T-helper 17 cell (primary cell): ENCODE measurements around the gene NPW. TPM values are rescaled to one million over a fixed set of nuclear protein-coding genes. Genes with fewer than 3 reads are reported as not detected.

Source experiments
- ATAC-seq: fragments of 150-1000 bp; cut with Tn5 transposase; 2 replicates; pipeline ENCODE4 v1.10.0; 2021; ENCODE audit warnings: mild to moderate bottlenecking, moderate library complexity
- DNase-seq, 3 donors: peaks; one replicate each; pipeline versions ENCODE4 v3.0.0 to v3.0.0-alpha.2; 2020 to 2021
- H3K9me3 ChIP-seq: one replicate; pipeline ENCODE4 v1.7.0; 2013; ENCODE audit warnings: low read length, mild to moderate bottlenecking; ENCODE audit not compliant: control insufficient read depth, poor library complexity, severe bottlenecking
- H3K27ac Mint-ChIP-seq: one replicate; pipeline ENCODE4 v1.8.0; 2022; ENCODE audit warnings: mild to moderate bottlenecking, moderate library complexity, mixed read lengths
- H3K27me3 Mint-ChIP-seq: one replicate; pipeline ENCODE4 v1.8.0; 2022; ENCODE audit warnings: mixed read lengths
- H3K36me3 Mint-ChIP-seq: one replicate; pipeline ENCODE4 v1.8.0; 2022; ENCODE audit warnings: low read depth, mixed read lengths
- H3K4me1 Mint-ChIP-seq: one replicate; pipeline ENCODE4 v1.8.0; 2022; ENCODE audit warnings: mild to moderate bottlenecking, mixed read lengths
- H3K4me3 Mint-ChIP-seq: one replicate; pipeline ENCODE4 v1.8.0; 2022; ENCODE audit warnings: mild to moderate bottlenecking, moderate library complexity, mixed read lengths
- total RNA-seq, 4 donors: library from RNA in 2 of 4; stranded (reverse) in 2 of 4; gene quantifications; one replicate each; pipeline ENCODE4 v1.2.3 and lab custom pipeline; 2022 to 2026

The NPW gene
- total RNA-seq (1 to 10 TPM in 1 of 2 donors, not detected in 1; 2.0 TPM), total RNA-seq (lab: John Stamatoyannopoulos, UW) (0.46 to 1.7 reads per million in 2 donors)

DNA sequence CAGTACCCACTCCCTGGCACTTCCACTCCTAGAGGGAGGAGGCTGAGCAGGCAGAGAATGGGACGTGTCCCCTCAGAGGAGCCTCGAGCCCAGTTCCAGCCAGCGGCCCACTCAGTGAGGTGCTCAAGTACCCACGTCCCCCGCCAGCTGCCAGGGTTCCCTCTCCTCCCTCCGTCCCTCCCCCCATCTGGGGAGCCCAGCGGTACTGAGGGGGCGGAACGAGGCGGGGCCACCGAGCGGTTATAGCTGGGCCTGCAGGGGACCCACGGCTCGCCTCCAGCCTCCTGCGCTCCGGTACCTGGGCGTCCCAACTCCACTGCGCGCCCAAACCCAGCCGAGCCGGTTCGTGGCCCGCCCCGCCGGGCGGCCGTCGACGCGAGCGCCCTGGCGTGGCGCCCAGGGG lies at the start of gene NPW:
Gene NPW, plus strand, starts transcription at position 268 of the 403 bp plus-strand sequence.
- DNase-seq = no peak
- Mint-ChIP-seq H3K4me1 (peaks cover 7% of the 10 kb centered on the region), H3K4me3 (peak within 1 kb of the TSS; percentile 39), H3K36me3 (peaks cover 2% of the 10 kb centered on the region), H3K27ac (no peak within 1 kb of the TSS), H3K27me3 (peaks cover 21% of the 10 kb centered on the region)
- no peak for ATAC-seq
- H3K9me3 ChIP-seq = no peaks in the 10 kb centered on the region

DNA sequence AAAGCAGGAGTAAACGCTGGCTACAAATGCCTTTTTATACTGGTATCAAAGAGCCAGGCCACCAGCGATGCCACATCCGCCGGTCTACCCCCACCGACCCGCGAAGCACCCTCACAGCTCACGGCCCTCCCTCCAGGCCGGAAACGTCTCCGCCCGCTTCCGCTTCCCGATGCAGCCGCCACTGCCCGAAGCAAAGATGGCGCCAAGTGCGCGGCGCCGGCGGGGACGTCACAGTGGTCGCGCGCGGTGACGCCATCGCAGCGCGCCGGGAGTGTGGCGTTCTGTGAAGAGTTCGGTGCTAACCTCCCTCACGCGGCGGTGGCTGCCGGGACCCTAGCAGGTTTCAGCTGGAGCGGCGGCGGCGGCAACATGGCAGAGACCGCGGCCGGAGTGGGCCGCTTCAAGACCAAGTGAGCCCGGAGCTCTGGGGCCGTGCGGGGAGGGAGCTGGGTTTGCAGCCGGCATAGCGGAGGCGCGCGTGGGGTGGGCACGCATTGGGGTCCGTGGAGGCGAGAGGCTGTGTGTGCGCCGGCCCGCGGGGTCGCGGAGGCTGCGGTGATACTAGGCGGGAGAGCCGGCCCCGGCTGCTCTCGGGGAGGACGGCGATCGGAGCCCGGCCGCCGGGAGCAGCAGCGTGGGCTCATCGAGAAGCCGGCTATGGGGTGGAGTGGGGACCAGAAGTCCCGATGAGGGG lies 47.6 kb upstream of the NPW start, which contains the start of gene TBL3:
Gene TBL3, plus strand, starts transcription at position 258 of the 694 bp plus-strand sequence. Its CDS starts 112 bp downstream, at position 370.
- Mint-ChIP-seq H3K27ac (peak within 1 kb of the TSS; percentile 97), H3K27me3 (no peaks in the 10 kb centered on the region), H3K36me3 (peaks cover 8% of the 10 kb centered on the region), H3K4me3 (peak within 1 kb of the TSS; percentile 98), H3K4me1 (peaks cover 28% of the 10 kb centered on the region)
- H3K9me3 ChIP-seq = no peaks in the 10 kb centered on the region
- DNase-seq (peak; percentile 94 to 97 (median 94)), ATAC-seq (peak; percentile 96)

DNA sequence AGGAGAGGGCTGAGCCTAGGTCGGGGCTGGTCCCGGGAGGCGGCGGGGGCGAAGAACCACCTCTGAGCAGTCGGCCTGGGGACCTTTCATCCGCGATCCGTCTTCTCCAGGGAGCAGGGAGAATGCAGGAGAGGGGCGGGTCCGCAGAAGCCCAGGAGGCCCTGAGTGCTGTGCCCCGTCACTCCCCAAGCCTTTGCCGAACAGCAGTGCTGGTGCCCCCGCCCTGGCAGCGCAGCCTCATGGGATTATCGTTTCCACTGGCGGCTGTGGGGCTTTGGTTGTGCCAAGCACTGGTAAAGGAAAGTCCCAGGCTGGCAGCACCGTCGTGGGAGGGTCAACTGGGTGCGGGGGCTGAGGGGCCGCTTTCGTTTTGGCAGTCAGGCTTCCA lies 47.1 kb upstream of the NPW start:
- no peak for ATAC-seq
- peak overlapping the region; percentile 97 for H3K27ac Mint-ChIP-seq
- DNase-seq = no peak

DNA sequence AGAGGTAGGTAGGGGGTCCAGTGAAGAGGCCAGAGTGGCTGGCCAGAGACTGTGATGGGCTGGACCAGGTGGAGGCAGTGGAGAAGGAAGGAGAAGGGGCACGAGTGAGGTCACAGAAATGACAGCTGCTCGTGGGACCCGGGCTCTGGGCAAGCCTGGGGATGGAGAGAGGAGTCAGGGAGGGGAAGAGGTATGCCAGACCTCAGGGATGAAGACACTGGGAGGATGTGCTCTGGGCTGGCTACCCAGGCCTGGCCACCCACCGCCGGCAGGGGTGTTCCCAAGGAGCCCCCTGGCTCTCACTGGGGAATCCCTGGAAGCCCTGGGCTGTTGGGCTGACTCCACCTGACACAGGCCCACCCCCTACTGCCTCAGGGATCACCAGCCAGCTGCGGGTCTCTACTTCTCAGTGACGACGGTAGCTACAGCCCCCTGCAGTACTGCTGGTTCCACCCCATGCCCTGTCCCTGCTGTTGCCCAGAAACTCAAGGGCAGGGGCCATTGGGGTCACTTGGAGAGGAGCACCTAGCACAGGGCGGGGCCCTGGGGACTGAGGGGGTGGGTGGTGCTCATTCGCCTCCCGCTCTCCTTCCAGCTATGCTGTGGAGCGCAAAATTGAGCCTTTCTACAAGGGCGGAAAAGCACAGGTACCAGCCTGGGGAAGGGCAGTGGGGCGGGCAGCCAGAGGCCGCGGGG lies 46.0 kb upstream of the NPW start:
- Mint-ChIP-seq H3K36me3 (peaks cover 8% of the 10 kb centered on the region), H3K27me3 (no peaks in the 10 kb centered on the region), H3K27ac (no peak overlapping the region), H3K4me3 (no peak overlapping the region), H3K4me1 (peaks cover 24% of the 10 kb centered on the region)
- no peaks in the 10 kb centered on the region for H3K9me3 ChIP-seq
- no peak for ATAC-seq
- DNase-seq = no peak

More for the DNA sequence above, 47.1 kb upstream of the NPW start:
- Mint-ChIP-seq H3K27me3 (no peaks in the 10 kb centered on the region), H3K4me1 (peaks cover 25% of the 10 kb centered on the region), H3K4me3 (peak overlapping the region; percentile 98), H3K36me3 (peaks cover 8% of the 10 kb centered on the region)
- H3K9me3 ChIP-seq = no peaks in the 10 kb centered on the region

DNA sequence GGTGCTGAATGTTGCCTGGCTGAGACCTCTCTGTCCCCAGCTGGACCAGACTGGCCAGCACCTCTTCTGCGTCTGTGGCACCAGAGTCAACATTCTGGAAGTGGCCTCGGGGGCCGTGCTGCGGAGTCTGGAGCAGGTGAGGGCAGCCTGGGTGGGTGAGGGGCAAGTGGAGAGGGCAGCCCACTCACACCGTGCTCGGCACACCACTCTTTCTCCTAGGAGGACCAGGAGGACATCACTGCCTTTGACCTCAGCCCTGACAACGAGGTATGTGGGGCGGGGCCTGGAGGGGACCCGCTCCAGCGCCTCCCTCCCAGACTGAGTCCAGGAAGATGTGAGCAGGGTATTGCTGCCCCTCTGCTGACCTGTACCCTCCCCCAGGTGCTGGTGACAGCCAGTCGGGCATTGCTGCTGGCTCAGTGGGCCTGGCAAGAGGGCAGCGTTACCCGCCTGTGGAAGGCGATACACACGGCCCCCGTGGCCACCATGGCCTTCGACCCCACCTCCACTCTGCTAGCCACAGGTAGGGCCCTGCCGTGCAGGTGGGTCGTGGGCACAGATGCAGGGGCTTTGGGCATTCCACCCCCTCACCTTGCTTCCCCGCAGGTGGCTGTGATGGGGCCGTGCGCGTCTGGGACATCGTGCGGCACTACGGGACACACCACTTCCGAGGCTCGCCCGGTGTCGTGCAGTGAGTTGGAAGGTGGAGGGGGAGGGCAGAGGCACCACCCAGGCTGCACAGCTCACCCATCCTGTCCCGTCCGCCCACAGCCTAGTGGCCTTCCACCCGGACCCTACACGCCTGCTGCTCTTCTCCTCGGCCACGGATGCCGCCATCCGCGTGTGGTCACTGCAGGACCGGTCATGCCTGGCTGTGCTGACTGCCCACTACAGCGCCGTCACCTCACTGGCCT lies 45.2 kb upstream of the NPW start:
- ATAC-seq = no peak

DNA sequence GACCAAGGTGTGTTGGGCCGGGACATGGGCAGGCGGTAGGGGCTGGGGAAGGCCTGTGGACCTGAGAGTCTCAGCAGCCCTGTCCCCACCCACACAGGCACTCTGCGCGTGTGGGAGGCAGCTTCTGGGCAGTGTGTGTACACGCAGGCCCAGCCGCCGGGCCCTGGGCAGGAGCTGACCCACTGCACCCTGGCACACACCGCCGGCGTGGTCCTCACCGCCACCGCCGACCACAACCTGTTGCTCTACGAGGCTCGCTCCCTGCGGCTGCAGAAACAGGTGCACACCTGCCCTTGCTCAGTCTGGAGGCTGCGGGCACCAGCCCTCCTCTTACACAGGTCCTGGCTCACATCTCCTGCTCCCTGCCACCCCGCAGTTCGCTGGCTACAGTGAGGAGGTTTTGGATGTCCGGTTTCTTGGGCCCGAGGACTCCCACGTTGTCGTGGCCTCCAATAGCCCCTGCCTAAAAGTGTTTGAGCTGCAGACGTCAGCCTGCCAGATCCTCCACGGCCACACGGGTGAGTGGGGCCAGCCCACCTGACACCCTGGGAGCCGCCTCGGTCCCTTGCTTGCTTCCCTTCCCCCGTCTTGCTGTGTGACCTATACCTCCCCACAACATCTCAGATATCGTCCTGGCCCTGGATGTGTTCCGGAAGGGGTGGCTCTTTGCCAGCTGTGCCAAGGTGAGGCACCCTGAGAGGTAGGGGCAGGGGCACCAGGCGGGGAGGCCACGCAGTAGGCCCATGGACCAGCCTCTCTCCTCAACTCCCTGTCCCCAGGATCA lies 44.0 kb upstream of the NPW start:
- no peak for ATAC-seq
- no peak overlapping the region for H3K27ac Mint-ChIP-seq
- no peak overlapping the region for H3K4me3 Mint-ChIP-seq

More for the DNA sequence above, 45.2 kb upstream of the NPW start:
- Mint-ChIP-seq H3K4me1 (peaks cover 24% of the 10 kb centered on the region), H3K27ac (no peak overlapping the region), H3K27me3 (no peaks in the 10 kb centered on the region), H3K36me3 (peaks cover 8% of the 10 kb centered on the region), H3K4me3 (no peak overlapping the region)
- no peak for DNase-seq
- no peaks in the 10 kb centered on the region for H3K9me3 ChIP-seq

DNA sequence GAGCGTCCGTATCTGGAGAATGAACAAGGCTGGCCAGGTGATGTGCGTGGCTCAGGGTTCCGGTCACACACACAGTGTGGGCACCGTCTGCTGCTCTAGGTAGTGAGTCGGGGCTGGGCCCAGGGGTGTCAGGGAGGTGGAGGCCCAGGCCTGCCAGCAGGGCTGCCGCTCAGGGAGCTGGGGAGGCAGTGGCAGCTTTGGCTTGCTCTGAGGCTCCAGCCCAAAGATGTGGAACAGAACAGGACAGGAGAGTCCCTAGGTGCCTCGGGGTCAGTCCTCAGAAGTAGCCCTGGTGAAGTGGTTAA lies 43.4 kb upstream of the NPW start:
- no peak for DNase-seq
- peaks cover 8% of the 10 kb centered on the region for H3K27me3 Mint-ChIP-seq
- peaks cover 8% of the 10 kb centered on the region for H3K36me3 Mint-ChIP-seq

More for the DNA sequence above, 44.0 kb upstream of the NPW start:
- peaks cover 8% of the 10 kb centered on the region for H3K36me3 Mint-ChIP-seq
- peaks cover 2% of the 10 kb centered on the region for H3K27me3 Mint-ChIP-seq
- H3K9me3 ChIP-seq = no peaks in the 10 kb centered on the region
- H3K4me1 Mint-ChIP-seq = peaks cover 21% of the 10 kb centered on the region
- no peak for DNase-seq

DNA sequence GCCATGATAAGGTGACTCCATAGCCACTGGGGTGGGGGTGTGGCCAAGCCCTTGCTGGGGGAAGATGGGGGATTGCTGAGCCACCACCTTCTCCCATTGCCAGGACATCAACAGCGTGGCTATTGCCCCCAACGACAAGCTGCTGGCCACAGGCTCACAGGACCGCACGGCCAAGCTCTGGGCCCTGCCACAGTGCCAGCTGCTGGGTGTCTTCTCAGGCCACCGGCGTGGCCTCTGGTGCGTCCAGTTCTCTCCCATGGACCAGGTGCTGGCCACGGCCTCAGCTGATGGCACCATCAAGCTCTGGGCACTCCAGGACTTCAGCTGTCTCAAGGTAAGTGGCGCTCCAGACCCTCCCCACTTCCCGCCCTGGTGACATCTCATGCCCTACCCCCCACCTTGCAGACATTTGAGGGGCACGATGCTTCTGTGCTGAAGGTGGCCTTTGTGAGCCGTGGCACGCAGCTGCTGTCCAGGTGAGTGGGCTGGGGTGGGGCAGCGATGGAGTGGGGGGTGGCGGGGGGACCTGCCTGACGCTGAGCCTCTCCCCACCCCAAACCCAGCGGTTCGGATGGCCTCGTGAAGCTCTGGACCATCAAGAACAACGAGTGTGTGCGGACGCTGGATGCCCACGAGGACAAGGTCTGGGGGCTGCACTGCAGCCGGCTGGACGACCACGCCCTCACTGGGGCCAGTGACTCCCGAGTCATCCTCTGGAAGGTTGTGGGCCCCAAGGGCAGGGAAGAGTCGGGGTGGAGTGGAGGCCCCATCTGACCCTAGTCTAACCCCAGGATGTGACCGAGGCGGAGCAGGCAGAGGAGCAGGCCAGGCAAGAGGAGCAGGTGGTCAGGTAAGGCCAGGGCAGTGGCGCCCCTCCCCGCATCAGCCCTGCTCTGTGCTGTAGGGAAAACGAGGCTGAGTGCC lies 42.4 kb upstream of the NPW start:
- H3K27me3 Mint-ChIP-seq = peaks cover 14% of the 10 kb centered on the region
- no peak for DNase-seq
- H3K4me3 Mint-ChIP-seq = no peak overlapping the region
- no peak for ATAC-seq
- H3K9me3 ChIP-seq = no peaks in the 10 kb centered on the region
- peaks cover 5% of the 10 kb centered on the region for H3K36me3 Mint-ChIP-seq
- H3K27ac Mint-ChIP-seq = no peak overlapping the region
- H3K4me1 Mint-ChIP-seq = peaks cover 9% of the 10 kb centered on the region

More for the DNA sequence above, 43.4 kb upstream of the NPW start:
- no peaks in the 10 kb centered on the region for H3K9me3 ChIP-seq
- Mint-ChIP-seq H3K4me3 (no peak overlapping the region), H3K27ac (no peak overlapping the region), H3K4me1 (peaks cover 18% of the 10 kb centered on the region)
- no peak for ATAC-seq

DNA sequence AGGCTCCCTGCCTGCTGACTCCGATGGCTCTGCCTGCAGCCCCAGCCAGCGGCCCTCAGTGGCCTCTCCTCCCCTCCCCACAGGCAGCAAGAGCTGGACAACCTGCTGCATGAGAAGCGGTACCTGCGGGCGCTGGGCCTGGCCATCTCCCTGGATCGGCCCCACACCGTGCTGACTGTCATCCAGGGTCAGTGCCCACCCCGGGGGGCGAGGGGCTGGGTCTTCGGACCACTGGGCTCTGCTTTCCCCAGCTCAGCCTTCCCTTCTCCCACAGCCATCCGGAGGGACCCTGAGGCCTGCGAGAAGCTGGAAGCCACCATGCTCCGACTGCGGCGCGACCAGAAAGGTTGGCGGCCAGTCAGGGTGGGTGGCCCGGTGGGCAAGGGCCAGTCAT lies 41.7 kb upstream of the NPW start:
- Mint-ChIP-seq H3K4me1 (peaks cover 6% of the 10 kb centered on the region), H3K27me3 (peaks cover 14% of the 10 kb centered on the region), H3K27ac (no peak overlapping the region), H3K36me3 (peaks cover 5% of the 10 kb centered on the region), H3K4me3 (no peak overlapping the region)
- H3K9me3 ChIP-seq = no peaks in the 10 kb centered on the region
- DNase-seq (no peak), ATAC-seq (no peak)

DNA sequence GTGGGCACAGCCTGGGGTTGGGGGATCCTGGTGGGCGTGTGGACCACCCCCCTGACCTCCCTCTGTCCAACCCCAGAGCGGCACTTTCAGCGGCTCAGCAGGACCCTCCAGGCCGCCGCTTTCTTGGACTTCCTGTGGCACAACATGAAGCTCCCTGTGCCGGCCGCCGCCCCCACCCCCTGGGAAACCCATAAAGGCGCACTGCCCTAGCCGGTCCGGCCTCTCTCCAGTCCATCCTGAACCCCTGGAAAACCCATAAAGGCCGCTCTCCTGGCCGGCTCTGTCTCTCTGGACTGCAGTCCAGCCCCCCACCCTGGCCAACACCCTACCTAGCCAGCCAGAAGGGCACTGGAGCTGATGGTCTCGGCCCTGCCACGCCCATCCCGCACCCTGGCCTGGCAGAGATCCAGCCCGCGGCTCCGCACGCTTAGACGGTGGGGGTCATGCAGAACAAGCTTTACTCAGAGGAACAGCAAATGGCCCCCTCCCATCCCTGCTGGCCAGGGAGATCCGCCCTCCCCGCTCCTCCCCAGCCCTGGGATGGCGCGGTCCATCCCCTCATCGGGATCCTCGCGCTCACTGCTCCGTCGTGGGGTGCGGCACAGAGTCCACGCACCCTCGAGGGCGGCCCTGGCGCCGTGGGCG lies 41.0 kb upstream of the NPW start:
- ATAC-seq = no peak
- peaks cover 4% of the 10 kb centered on the region for H3K4me1 Mint-ChIP-seq
- H3K27ac Mint-ChIP-seq = no peak overlapping the region
- no peak overlapping the region for H3K4me3 Mint-ChIP-seq
- H3K27me3 Mint-ChIP-seq = peaks cover 18% of the 10 kb centered on the region
- no peaks in the 10 kb centered on the region for H3K9me3 ChIP-seq
- DNase-seq = no peak
- H3K36me3 Mint-ChIP-seq = peaks cover 5% of the 10 kb centered on the region

DNA sequence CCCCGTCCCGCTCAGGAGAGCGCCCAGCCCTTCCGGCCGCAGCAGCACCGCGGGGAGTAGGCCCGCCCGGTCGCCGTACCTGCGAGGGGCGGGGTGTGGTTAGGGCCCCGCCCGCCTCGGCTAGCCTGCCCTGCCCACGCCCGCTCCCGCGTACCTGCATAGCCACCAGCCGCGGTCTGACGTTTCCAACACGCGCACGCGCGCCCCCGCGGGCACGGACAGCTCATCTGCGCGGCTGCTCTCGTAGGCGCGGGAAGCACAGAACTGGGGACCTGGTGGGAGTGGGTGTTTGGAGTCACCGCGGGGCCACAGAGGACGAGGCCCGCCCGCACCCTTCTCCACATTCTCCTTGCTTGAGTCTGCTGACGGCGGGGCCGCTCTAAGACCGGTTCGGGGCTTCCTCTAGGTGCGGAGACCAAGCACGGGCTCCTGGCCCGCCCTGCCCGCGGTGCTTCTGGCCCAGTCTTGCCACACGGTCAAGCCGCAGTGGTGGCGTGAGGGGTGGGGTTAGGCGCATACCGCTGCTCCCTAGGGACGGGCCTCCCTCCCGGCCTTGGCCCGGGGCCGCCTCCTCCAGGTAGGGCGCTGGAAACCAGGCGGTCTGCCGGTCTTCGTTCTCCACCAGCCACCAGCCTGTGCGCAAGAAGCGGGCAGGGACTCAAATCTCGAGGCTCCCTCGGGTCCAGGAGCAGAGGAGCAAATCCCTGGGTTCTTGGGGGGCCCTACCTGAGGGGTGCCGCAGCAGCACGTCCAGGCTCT lies 40.1 kb upstream of the NPW start:
- peaks cover 5% of the 10 kb centered on the region for H3K36me3 Mint-ChIP-seq
- peaks cover 18% of the 10 kb centered on the region for H3K27me3 Mint-ChIP-seq
- no peak overlapping the region for H3K27ac Mint-ChIP-seq
- H3K9me3 ChIP-seq = no peaks in the 10 kb centered on the region
- peak overlapping the region; percentile 57 for H3K4me3 Mint-ChIP-seq
- peaks cover 4% of the 10 kb centered on the region for H3K4me1 Mint-ChIP-seq
- no peak for DNase-seq
- ATAC-seq = peak; percentile 41
